NCI-H774 (cell line): ENCODE results near the gene ZNF486.
"Not testable (repeated sequence)": the region's sequence is repeated elsewhere in the genome, so short reads cannot be mapped to it uniquely, and the experiment has no call there.

ENCODE experiments used
- DNase-seq: peaks from one replicate; lab custom pipeline; 2025; lab: John Stamatoyannopoulos, UW

Gene ZNF486

DNA sequence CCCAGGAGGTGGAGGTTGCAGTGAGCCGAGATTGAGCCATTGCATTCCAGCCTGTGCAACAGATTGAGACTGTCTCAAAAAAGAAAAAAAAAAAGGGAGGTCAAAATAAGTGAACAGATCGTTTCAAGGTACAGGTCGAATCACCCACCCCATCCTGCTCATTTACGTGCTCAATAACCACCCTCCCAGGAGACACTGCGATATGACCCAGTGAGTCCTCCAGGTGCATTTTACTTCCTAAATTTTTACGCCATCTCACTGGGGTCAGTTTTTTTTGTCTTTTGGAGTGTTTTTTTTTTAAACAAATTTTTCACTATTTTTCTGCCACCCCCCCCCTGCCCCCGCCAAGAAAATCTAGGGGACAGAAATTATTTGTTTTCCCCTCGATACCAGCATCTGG lies 68.1 kb downstream of the ZNF486 start:
- no peak for DNase-seq

DNA sequence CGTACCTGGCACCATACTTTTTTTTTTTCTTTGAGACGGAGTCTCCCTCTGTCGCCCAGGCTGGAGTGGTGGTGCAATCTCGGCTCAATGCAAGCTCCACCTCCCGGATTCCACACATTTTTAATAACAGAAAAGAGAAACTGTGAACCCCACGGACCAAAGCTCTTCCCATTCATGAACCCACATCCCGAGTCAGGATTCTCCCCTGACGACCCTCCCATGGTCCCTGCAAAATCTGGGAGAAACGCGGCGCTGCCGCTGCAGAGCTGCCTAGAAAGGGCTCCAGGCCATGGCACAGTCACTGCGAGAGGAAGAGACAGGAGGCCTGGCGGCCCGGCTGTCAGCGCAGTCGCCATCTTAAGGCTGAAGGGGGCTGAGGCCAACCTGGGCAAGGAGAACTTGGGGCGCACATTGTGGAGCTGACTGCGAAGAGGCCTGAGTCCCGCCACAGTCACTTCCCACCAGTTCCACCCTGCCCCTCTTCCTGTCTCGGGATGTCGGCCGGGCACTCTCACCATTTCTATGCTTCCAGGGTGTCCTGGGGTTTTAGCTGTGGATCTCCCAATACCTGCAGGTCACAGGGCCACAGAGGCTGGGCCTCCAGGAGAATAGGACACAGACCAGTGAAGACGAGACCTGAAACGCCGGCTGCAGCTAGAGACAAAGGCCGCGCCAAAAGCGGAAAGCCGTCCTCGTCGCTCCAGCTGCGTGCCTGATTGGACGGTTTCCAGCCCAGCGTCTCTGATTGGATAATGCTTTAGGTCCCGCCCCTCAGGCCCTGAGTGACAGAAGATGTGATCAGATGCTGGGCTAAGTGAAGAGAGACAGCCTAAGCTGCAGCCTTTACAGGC lies 71.0 kb downstream of the ZNF486 start:
- peak; percentile 89 for DNase-seq

DNA sequence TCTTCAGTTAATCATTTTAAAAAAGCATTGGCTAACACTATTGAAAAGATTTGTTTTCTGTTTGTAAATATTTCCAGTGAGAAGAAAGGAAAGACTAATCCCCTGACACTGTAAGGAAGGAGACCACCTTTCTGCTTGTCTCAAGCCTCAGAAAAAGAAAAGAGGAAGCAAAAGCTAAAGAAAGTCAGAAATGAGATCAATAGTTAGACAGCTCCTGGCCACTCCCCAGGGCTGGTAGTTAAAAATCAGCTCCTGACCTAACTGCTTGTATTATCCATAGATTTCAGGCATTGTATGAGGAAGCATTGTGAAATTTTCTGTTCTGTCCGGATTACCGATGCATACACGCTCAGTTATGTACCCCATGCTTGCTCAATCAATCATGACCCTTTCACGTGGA lies 76.6 kb downstream of the ZNF486 start:
- DNase-seq = no peak

DNA sequence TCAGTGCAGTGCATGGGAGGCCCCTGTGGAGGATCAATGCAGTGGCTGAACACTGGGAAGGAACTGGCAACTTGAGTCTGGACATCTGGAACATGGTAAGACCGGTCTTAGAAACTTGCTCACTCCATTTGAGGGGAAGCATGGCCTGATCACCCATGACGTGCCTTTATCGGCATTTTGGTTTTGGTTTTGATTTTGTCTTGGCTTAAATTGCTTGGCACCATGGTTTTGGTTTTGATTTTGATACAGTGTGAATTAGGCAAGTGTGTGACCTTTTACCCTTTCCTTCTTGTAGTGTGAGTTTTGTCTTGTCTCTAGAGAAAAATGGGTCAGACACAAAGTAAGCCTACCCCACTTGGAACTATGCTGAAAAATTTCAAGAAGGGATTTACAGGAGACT lies 77.3 kb downstream of the ZNF486 start:
- DNase-seq = no peak

DNA sequence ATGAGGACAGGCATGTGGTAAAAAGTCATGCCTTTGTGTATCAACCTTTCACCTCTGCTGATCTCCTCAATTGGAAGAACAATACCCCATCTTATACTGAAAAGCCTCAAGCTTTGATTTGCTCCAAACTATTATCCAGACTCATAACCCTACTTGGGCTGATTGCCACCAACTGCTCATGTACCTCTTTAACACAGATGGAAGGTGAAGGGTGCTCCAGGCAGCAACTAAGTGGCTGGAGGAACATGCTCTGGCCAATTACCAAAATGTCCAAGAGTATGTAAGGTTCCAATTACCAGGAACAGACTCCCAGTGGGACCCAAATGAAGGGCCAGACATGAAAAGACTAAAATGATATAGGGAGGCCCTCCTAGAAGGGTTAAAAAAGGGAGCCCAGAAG lies 78.3 kb downstream of the ZNF486 start:
- no peak for DNase-seq

DNA sequence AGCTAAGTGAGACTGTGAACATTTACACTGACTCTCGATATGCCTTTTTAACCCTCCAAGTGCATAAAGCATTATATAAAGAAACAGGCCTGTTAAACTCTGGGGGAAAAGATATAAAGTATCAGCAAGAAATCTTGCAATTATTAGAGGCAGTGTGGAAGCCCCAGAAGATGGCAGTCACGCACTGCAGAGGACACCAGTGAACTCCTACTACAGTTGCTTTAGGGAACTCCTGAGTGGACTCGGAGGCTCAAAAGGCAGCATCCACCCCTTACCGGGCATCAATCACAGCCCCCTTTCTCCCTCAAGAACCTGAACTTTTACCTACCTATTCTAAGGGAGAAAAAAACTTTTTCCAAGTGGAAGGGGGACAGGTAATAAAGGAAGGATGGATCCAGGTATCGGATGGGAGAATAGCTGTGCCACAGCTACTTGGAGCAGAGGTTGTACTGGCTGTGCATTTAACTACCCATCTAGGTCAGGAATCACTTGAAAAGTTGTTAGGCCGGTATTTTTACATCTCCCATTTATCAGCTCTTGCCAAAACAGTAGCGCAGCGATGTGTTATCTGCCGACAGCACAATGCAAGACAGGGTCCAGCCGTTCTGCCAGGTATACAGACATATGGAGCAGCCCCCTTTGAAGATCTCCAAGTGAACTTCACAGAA lies 80.1 kb downstream of the ZNF486 start:
- DNase-seq = peak; percentile 6

DNA sequence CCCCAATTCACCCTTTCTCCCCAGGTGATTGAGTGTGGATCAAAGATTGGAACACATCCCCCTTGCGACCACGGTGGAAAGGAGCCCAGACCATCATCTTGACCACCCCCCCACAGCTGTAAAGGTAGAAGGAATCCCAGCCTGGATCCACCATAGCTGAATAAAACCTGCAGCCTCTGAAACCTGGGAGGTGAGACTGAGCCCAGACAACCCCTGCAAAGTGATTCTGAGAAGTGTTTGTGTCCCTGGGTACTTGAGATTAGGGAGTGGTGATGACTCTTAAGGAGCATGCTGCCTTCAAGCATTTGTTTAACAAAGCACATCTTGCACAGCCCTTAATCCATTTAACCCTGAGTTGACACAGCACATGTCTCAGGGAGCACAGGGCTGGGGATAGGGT lies 81.2 kb downstream of the ZNF486 start:
- not testable (repeated sequence) for DNase-seq
